GM12865 (cell line): ENCODE data around the gene RBM17.

Source experiments
- DNase-seq: peaks from one replicate; pipeline ENCODE4 v3.0.0; 2010; ENCODE audit warnings: low read depth
- H3K4me3 ChIP-seq: 2 replicates; pipeline ENCODE4 v1.5.1; 2011; ENCODE audit warnings: mild to moderate bottlenecking, low read depth, low read length, control low read depth
- CTCF ChIP-seq: IDR thresholded peaks from 2 replicates; pipeline ENCODE4 v1.5.1; 2011; ENCODE audit warnings: low read length, control low read depth, low read depth, inconsistent platforms; ENCODE audit not compliant: insufficient read depth; ENCODE audit errors: missing control alignments

RBM17 gene

GRCh38 chr10:6130848-6131470 lies 42.1 kb downstream of the RBM17 start:
- TF ChIP-seq CTCF: no peak
- no peak overlapping the region for H3K4me3 ChIP-seq
- no peak for DNase-seq

GRCh38 chr10:6133331-6134098 lies 44.7 kb downstream of the RBM17 start:
- DNase-seq: no peak
- no peak for TF ChIP-seq CTCF

GRCh38 chr10:6134099-6134823 lies 45.4 kb downstream of the RBM17 start:
- TF ChIP-seq CTCF: no peak
- no peak overlapping the region for H3K4me3 ChIP-seq
- no peak for DNase-seq

More at GRCh38 chr10:6133331-6134098, 44.7 kb downstream of the RBM17 start:
- no peak overlapping the region for H3K4me3 ChIP-seq

- no peak for TF ChIP-seq CTCF
- H3K4me3 ChIP-seq: no peak overlapping the region
- DNase-seq: peak; percentile 18
Observed at GRCh38 chr10:6135039-6135438, 46.2 kb downstream of the RBM17 start.

- no peak for TF ChIP-seq CTCF
- no peak overlapping the region for H3K4me3 ChIP-seq
- DNase-seq: no peak
Observed at GRCh38 chr10:6135589-6136168, 46.8 kb downstream of the RBM17 start.

- DNase-seq: peak; percentile 84
- TF ChIP-seq CTCF: no peak
- no peak overlapping the region; the same call in 1 of the 2 replicates for H3K4me3 ChIP-seq
Observed at GRCh38 chr10:6136215-6137201, 47.7 kb downstream of the RBM17 start.
